HG02588 (cell line): ENCODE measurements around the gene ST3GAL4.
"Not testable (repeated sequence)": the region's sequence is repeated elsewhere in the genome, so short reads cannot be mapped to it uniquely, and the experiment has no call there.

Experiments
- ATAC-seq: cut with Tn5 transposase; IDR thresholded peaks from one replicate; pipeline ENCODE4 v1.9.1; 2021; ENCODE audit warnings: mild to moderate bottlenecking, moderate library complexity; ENCODE audit not compliant: unreplicated experiment

ST3GAL4 gene

DNA sequence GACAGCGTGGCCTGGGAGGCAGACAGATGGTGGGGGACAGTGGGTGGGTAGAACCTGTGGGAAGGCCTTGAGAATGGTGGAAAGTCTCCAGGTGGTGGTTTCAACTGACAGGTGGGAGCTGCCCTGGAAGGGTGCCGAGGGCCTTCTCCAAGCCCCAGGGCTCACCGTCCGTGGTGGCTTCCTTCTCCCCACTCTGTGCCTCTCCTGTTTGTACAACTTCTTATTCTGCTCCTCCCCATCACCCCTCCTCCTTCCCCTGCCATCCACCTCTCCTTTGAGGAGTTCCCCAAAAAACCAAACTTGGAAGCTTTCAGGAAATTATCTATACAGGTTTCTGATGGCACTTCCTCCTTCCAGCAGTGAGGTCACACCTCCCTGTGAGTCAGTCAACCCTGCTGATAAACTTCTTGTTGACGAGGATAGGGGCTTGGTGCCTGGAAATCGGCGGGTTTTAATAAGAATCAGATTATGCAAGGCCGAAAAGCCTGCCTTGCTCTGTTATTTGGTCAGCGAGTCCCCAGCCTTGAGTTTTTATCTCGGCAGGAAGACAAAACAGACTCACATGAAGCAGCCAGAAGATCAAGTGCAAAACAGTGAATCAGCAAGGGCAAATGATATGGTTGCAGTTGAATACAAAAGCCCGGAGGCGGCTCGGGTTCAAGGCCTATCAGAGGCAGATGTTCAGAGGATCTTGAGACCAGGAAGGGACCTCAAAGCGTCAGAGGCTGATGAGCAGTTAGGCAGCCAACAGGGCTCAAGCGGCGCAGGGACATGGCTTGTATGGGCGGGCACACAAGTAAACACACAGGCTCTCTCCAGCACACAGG, 9.5 kb upstream of the ST3GAL4 start:
- ATAC-seq = no peak

DNA sequence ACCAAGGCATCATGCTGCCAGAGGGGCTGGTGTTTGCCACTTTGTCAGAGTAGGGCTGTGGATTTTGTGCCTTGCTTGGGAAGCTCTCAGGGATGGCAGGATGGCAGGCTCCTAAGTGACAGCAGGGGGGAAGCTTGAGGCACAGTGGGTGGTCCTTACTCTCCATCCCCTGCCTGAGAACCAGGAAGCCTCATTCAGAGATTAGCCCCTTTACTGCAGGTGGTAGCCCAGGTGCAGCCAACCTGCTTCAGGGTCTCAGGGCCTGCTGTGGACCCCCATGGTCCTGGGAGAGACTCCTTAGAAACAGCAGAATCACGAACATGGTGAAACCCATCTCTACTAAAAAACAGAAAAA, 8.9 kb upstream of the ST3GAL4 start:
- ATAC-seq = no peak

DNA sequence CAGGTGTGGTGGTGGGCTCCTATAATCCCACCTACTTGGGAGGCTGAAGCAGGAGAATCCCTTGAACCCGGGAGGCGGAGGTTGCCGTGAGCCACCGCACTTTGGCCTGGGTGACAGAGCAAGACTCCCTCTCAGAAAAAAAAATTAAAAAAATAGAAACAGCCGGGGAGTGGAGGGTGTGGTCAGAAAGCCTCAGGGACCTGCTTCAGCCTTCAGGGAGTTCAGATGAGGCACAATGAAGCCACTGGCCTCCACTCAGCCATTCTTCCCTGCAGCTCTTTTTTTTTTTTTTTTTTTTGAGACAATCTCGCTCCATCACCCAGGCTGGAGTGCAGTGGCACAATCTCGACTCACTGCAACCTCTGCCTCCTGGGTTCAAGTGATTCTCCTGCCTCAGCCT, 8.5 kb upstream of the ST3GAL4 start:
- not testable (repeated sequence) for ATAC-seq

DNA sequence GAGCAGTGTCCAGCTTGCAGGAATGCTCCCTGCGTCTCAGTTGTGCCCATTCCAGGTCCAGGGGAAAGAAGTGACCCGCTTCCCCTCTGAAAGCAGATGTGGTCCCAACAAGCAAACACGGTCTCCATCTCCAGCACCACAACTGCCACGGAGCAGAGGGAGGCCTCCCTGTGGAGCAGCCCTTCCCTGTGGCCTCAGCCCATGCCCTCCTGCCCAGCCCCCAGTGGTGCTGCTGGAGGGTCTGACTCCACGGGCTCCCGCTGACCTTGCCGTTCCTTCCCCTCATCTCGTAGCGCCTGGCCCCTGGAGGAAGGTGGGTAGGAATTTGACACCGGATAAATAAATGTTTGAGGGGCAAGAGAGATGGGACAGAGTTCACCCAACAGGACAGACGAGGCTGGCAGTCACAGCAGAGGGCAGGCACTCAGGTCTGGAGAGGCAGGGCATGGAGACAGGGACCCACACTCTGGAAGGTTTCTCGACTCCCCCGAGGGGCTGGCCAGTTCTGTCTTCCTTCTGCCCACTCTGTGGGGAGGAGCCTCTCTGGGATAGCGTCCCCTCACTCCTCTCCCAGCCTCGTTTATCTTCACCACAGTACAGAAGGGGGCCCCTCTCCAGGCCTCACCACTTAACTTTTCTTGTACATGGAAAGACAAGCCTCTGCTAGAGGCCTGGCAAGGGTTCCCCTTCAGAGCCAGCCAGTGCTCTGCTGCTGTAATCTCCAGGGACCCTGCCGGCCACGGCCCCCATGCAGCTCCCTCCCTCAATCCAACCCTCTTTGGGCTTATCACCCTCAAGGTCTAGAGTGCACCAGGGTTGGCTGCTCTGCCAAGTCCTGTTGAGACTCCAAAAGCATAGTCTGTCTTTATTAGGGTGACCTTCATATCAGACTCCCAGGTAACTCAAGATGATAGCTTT, 7.5 kb upstream of the ST3GAL4 start:
- no peak for ATAC-seq

DNA sequence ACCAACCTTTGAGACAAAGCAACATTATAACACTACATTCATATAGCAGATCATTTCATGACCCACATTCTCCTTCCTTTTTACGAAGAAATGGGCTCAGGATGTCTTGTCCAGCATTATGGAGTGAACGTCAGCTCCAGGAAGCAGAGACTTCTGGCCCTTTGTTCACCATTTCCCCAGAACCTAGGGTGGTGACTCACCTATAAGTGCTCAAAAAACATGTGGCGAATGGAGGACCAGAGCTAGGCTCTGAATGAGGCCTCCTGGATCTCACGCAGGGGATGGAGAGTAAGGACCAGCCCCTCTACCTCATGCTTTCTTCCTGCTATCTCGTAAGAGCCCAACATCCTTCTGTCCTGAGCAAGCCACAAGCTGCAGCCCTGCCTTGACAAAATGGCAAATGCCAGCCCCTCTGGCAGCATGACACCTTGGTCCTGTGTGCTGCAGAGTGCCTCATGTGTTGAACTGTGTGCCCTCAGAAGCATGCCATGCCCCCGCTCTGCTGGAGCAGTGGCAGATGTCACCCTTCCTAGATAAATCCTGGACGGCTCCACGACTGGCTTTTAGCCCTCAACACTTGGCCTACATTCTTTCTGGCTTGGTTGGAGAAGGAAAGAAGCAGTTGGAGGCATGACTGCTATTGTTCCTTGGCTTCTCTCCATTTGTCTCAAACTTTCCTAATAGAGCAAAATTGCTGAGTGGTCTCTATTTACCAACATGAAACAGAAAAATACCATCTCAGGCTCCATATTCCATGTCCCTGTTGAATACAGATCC, 6.5 kb upstream of the ST3GAL4 start:
- no peak for ATAC-seq

DNA sequence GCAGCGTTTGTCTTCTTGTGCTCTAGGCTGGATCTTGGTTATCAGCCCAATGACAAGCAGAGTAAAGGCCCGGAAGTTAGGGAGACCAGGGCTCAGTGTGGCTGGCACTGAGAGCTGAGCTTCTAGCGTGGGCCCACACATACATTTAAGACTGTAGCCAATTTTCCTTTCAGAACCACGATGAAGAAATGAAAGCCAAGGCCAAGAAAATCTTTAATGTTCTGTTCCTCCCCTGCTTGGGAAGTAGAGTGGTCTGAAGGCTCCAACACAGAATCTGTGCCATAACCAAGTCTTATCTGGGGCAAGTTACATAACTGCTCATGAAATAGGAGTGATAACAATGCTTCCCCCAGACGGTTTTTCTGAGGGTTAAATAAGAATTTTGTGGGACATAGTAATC, 4.7 kb upstream of the ST3GAL4 start:
- no peak for ATAC-seq

DNA sequence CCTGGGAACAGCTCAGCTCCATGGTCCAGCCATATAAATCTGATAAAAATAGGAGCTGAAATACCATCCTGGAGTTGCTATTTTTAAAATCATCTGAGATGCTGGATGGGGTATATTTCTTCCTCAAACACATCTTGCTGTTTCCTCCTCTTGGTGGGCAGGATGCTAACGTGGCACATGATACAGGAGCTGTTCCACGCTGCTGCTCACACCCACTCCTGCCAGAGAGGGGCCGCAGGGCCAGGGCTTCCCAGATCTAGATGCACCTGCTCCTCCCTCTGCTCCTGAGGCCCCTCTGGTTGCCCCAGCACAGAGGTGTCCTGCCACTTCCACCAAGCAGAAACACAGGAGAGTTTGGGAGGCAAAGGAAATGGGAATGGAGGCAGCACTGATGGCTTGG, 3.3 kb upstream of the ST3GAL4 start:
- ATAC-seq = no peak

DNA sequence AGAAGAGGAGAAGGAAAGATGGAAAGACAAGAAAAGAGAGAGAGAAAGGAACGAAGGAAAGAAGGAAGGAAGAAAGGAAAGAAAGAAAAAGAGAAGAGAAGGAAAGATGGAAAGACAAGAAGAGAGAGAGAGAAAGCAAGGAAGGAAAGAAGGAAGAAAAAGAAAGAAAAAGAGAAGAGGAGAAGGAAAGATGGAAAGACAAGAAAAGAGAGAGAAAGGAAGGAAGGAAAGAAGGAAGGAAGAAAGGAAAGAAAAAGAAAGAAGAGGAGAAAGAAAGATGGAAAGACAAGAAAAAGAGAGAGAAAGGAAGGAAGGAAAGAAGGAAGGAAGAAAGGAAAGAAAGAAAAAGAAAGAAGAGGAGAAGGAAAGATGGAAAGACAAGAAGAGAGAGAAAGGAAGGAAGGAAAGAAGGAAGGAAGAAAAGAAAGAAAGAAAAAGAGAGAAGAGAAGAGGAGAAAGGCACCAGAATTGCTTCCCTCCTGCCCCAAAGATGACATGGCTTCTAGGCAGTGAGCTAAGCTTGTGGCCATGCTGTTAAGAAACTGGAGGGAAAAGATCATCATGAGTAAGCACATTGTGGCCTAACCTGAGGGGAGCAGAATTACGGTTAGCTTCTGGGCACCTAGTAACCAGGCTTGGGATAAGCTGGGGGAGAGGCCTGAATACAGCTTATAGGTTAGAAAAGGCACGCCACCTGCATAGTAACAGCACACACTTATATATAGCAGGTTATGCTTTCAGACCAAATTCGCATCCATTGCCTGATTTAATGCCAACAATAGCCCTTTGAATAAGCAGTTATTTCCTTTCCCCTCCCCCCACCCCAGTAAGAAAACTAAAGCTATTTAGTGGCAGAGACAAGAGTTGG, 2.3 kb upstream of the ST3GAL4 start:
- no peak for ATAC-seq

DNA sequence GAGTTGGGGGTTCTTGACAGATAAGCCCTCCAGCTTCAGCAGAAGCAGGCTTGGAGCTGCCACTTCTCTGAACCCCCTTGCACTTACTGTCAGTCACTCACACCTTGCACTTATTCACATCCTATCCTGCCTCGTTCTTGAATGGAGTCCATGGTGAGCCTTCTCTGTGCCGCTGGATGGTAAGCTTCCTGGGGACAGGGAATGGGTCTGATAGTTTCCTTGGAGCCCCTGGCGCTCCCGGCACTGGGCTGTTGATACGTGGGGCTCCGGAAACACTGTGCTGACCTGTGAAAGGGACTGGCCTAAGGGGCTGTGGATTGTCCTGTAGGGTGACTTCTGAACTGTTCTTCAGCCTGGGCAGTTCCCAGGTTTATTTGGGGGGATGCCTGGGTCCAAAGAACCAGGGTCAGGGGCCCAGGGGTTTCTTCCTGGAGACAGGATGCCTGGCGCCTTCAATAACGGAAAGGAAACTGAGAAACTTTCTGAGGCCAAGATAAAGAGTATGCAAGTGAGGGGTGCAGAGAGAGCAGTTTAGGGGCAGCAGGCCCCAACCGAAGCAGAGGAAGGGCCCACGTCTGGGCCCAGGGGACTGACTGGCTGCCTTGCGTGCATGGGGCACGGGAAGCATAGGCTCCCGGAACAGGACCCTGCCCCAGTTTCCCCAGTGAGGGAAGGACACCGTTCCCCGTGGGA, 709 bp upstream of the ST3GAL4 start:
- ATAC-seq = peak; percentile 30

DNA sequence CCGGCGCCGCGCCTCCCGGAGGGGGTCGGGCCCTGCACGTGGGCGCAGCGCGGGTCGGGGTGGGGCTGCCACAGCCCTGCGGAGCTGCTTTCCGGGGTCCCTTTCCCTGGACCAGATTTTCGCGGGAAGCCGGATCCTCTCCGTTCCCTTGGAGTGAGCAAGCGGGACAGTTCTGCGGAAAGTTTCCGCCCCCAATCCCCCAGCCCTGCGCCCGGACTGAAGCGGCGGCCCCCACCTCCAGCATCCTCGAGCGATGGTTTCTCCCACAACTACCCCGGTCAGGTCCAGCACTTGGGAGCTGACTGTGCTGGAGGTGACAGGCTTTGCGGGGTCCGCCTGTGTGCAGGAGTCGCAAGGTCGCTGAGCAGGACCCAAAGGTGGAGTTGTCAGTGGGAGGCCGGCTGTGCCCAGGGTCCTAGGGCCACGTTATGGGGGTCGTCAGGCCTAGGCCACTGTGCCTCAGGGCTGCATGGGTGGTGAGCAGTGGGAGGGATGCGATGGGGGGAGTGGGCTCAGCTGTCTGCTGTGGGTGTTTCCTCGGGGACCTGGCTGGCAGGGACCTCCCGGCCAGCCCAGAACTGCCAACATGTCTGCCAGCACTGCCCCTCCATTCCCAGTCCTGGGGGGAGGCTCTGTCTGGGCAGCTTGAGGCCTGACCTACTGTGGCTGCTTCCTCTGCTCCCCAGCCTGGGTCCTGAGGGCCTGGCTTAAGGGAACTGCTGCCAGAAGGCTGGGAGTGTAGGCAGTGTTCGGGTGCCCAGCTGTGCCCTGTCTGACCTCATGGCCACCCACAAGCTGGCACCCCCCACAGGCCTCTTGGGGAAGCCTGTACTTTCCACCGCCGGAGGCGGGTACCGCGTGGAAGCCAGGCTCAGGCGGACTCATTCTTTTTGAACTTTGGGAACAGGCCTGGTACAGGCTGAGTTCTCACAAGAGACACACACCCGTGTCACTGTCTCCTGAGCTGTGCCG, 726 bp downstream of the ST3GAL4 start:
- ATAC-seq = no peak

DNA sequence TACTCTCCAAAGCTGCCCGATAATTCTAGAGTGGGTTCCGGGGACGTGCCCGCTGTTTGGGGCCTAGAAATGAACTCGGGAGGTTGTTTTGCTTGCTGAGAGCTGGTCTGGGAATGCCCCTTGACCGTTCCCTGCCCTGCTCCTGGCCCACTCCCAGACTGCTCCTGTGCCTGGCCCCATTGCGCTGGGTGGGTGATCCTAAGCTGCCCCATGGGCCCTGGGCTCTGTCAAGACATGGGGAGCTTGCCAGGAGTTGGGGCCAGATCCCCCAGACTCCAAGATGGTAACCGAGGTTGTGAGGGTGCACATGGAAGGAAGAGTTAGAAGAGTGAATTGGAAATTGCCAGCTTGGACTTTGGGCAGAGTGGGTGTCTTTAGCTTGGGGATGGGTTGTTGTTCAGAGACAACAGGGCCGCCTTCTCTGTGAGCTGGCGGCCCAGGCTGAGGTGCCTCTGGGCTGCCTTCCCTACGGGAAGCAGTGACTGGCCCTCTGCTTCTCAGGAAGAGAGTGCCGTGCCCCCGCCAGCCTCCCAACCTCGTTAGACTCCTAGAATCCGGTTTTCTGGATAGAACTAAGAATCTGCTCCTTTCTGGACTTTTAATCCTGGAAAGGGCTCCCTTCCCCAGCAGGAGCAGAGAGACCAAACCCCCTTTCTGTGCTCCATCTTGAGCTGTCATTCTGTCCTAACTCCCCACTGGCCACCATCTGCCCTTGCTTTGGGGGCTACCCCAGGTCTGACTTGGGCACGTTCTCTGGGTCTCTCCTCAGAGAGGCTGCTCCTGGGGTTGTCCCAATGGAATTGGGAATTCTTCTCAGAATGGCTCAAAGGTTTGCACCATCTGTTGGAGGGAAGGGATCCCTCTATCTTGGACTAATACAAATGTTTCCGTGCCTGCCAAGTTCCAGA, 1.8 kb downstream of the ST3GAL4 start:
- no peak for ATAC-seq

DNA sequence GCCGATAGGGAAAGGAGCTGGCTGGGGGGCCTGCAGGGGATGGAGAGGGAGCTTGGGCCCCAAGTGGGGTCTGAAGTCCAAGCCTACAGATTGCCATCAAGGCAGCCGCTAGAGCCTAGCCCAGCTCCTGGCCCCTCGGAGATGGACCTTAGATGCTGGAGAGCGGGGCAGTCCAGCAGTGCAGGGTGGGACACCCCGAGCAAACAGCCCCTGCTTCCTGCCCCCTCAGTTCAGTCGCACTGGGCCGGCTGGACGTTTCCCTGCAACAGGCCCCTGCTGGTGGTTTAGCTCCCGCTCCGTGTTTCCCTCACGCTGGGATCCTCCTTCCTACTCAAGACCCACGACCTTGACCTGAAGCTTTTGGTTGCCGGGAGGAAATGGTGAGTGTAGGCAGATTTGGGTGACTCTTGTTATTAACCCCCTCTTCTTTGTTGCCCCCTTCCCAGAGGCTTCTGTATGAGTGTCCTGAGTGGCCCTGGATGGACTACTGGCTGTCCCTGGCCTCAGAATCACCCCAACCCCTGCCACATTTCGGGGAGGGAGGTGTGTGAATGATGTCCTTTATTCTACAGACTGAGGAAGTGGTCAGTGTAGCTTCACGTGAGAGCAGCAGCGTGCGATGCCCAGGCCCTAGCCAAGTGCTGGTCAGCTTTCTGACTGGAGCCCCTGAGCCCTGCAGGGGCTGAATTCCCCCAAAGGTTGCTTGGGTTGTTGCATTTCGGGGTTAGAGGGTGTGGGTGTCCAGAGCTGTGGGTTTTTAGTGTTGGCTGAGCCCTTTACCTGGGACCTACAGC, 2.7 kb downstream of the ST3GAL4 start:
- ATAC-seq = no peak

DNA sequence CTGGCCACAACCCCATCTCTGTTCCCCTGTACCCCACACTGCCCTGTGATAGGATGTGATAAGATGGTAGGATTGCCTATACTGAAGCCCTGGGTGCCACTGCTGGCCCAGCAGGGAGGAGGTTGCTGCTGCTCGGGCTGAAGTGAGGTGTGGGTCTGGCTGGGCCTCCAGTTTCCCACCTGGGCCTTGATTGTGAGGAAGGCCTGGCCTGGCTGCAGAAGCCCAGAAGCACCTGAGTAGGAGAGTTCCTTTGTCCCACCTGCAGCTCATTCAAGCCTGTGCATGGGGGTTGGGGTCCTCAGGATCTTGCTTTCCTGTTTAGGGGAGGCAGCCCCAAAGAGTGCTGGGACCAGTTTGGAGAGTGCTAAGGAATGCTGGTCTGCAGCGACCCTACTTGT, 3.3 kb downstream of the ST3GAL4 start:
- ATAC-seq = no peak

DNA sequence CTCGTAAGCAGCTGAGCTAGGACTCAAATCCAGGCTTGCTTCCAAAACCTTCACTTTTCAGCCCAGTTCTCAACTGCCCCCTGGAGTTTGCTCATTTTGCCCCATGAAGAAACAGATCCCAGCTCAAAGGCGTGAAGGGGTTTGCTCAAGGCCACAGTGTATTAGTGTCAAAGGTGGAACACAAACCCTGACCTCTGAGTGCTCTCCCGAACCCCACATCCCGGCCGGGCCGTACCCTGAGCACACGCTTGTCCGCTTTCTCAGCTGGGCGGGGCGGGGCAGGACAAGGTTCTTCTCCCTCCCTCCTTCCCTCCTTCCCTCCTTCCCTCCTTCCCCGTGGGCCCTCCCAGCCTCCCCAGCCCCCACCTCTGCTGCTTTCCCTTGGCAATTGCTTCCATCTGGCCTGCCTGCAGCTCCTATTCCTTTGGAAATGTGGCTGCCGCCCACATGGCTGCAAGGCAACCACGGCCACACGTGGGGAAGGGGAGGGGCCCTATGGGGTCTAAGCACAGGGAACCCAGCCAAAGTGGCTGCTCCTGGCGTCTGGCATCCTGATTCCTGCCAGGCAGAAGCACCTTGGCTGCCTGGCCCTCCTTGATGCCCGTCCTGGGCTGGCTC, 4.1 kb downstream of the ST3GAL4 start:
- ATAC-seq = no peak

DNA sequence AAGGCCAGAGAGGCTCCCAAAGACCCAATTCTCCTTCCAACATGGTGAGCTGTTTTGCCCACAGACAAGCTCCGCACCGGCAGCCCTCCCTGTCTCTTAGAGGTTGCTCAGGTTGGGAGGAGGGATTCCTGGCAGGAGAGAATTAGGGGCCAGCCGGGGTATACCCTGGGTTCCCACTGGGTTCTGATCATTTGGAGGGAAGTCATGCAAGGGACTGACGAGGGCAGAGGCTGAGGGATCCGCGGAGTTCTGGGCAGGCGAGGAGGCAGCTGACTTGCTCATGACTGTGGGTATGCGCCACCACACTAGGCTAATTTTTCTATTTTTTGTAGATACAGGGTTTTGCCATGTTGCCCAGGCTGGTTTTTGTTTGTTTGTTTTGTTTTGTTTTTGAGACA, 4.6 kb downstream of the ST3GAL4 start:
- ATAC-seq = no peak

DNA sequence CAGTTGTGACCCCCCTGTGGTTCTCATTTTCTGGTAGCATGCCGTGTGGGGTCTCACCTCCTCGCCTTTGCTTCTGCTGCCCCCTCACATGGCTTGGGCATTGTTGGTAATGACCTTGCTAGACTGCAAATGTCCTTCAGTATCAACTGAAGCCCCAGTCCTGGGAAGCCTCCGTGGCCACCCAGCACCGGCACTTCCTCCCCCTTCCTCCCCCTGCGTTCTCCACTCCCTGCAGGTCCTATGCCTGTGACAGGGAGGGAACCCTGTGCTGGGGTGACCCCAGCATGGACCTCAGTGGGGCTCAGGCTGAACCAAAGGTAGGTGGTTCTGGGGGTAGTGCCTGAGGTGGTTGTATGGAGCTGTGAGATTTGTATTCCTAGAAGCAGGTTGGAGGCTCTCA, 5.9 kb downstream of the ST3GAL4 start:
- no peak for ATAC-seq
